GM23248 (cell line): Measurements from ENCODE around the gene CDO1. TPM values are rescaled to one million over a fixed set of nuclear protein-coding genes. Genes with fewer than 3 reads are reported as not detected.

Experiments used
- DNase-seq: peaks from one replicate; pipeline ENCODE4 v3.0.0-alpha.2; 2015
- H2AFZ ChIP-seq: fragments of 200-600 bp; sonication (generic); 2 replicates; pipeline ENCODE4 v1.6.1; 2016; ENCODE audit warnings: antibody characterized with exemption
- H3F3A ChIP-seq: fragments of 200-600 bp; sonication (generic); 2 replicates; pipeline ENCODE4 v1.6.1; 2016; ENCODE audit warnings: mild to moderate bottlenecking, antibody characterized with exemption, mixed run types; ENCODE audit not compliant: insufficient read depth
- H3K27ac ChIP-seq: fragments of 200-600 bp; sonication (generic); 2 replicates; pipeline ENCODE4 v1.5.1; 2016; ENCODE audit warnings: mild to moderate bottlenecking
- H3K27me3 ChIP-seq: fragments of 200-600 bp; sonication (generic); replicated peaks from 2 replicates; pipeline ENCODE4 v1.6.1; 2016; ENCODE audit warnings: mild to moderate bottlenecking; ENCODE audit not compliant: insufficient read depth
- H3K36me3 ChIP-seq: fragments of 200-600 bp; sonication (generic); 2 replicates; pipeline ENCODE4 v1.6.1; 2016; ENCODE audit warnings: low read depth, mild to moderate bottlenecking
- H3K4me1 ChIP-seq: fragments of 200-600 bp; sonication (generic); 2 replicates; pipeline ENCODE4 v1.6.1; 2016; ENCODE audit warnings: mild to moderate bottlenecking; ENCODE audit not compliant: insufficient read depth
- H3K4me2 ChIP-seq: fragments of 200-600 bp; sonication (generic); one replicate; pipeline ENCODE4 v1.6.1; 2016; ENCODE audit warnings: mild to moderate bottlenecking; ENCODE audit not compliant: unreplicated experiment
- H3K4me3 ChIP-seq: fragments of 200-600 bp; sonication (generic); 2 replicates; pipeline ENCODE4 v1.5.1; 2016; ENCODE audit warnings: mild to moderate bottlenecking
- H3K79me2 ChIP-seq: fragments of 200-600 bp; sonication (generic); 2 replicates; pipeline ENCODE4 v1.6.1; 2016; ENCODE audit warnings: mild to moderate bottlenecking; ENCODE audit not compliant: insufficient read depth
- H3K9ac ChIP-seq: fragments of 200-600 bp; sonication (generic); 2 replicates; pipeline ENCODE4 v1.6.1; 2016; ENCODE audit warnings: mild to moderate bottlenecking
- H3K9me2 ChIP-seq: fragments of 200-600 bp; sonication (generic); 2 replicates; pipeline ENCODE4 v1.6.1; 2016; ENCODE audit warnings: mixed run types, mild to moderate bottlenecking, moderate library complexity; ENCODE audit not compliant: insufficient read depth
- H3K9me3 ChIP-seq: fragments of 200-600 bp; sonication (generic); one replicate; pipeline ENCODE4 v1.6.1; 2017; ENCODE audit warnings: low read depth
- H4K20me1 ChIP-seq: fragments of 200-600 bp; sonication (generic); 2 replicates; pipeline ENCODE4 v1.6.0; 2016; ENCODE audit not compliant: insufficient read depth
- EZH2 ChIP-seq: fragments of 200-600 bp; sonication (generic); IDR thresholded peaks from 2 replicates; pipeline ENCODE4 v1.6.1; 2018; ENCODE audit warnings: antibody characterized with exemption, mild to moderate bottlenecking; ENCODE audit not compliant: insufficient read depth, poor library complexity, severe bottlenecking
- EZH2phosphoT487 ChIP-seq: fragments of 200-600 bp; sonication (generic); IDR thresholded peaks from 2 replicates; pipeline ENCODE4 v1.6.1; 2018; ENCODE audit warnings: antibody characterized with exemption, moderate library complexity, mild to moderate bottlenecking, low read depth; ENCODE audit not compliant: insufficient read depth
- WGBS, 2 experiments: methylation state at CpG; one replicate each; pipeline ENCODE4 v1.1.6; 2015 to 2017; ENCODE audit warnings: low lambda C conversion rate in 2 of 2, low coverage in 1 of 2; ENCODE audit errors: missing lambda C conversion rate in 2 of 2; 5-methylcytosine and 5-hydroxymethylcytosine counted together
- in situ Hi-C: fragments of 300-500 bp; cut with MboI; formaldehyde crosslinking; loops from 2 replicates; pipeline ENCODE4 v1.15.0; 2020
- polyA plus RNA-seq: library from polyadenylated mRNA; unstranded; fragments of >200 nt; fragmentation: Nextera tagmentation; extraction: Ambion mirVana; gene quantifications from 2 replicates; pipeline ENCODE4 v1.2.1, GENCODE V29; 2016
- total RNA-seq: library from RNA; depleted of rRNA; stranded (reverse); fragments of >200 nt; shearing (Covaris generic); gene quantifications from 2 replicates; pipeline ENCODE4 v1.2.3, GENCODE V29; 2014; rRNA removed

Gene CDO1
- total RNA-seq (0.89 and 4.3 TPM in 2 replicates), polyA plus RNA-seq (2.1 and 2.2 TPM in 2 replicates)

DNA sequence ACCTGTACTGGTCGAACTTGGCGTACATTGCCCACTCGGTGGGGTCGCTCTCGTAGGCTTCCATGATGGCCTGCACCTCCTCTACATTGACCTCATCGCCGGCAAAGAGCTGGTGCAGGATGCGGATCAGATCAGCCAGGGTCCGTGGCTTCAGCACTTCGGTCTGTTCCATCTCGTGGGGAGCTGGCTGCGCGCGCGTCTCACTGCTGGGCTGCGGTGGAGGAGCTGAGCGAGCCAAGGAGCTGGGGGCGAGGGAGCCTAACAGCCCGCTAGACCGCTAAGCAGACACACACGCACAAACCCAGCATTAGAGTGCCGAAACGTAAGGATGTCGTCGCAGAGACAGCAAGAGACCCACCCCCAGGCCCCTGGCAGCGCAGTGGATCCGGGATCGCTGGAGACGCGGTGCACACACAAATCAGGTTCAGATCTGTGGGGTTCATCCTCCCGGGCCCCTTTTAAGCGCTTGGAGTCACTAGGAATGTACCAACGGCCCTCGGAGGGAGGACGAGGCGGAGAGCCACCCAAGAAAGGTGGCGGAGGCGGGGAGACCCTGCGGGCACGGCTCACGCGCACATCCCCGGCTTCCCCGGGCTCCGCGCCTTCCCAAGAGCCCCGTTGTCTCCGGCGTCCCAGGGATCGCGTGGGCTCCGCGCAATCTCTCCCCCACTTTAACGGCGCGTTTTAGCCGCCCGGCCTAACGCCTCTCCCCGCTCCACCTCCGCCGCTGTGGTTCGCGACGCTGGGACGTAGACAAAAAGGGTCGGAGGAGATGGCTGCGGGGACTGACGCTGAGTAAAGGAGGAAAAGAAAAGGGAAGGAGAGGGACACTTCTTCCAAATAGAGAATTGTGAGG, at the start of gene CDO1:
CDO1 (minus strand) TSS at position 434 of the 856 bp plus-strand sequence; CDS start at position 172, 262 bp downstream.
- peak; percentile 76 for DNase-seq
- Histone ChIP-seq H3K4me3 (peak within 1 kb of the TSS; percentile 76), H3K9me3 (no peaks in the 10 kb centered on the region), H3K4me2 (peak within 1 kb of the TSS; percentile 90), H2AFZ (peak within 1 kb of the TSS; percentile 93), H3K9me2 (no peaks in the 10 kb centered on the region), H3K27me3 (peaks cover 16% of the 10 kb centered on the region), H3K27ac (no peak within 1 kb of the TSS), H3K4me1 (no peaks in the 10 kb centered on the region), H3K79me2 (no peaks in the 10 kb centered on the region), H3F3A (no peaks in the 10 kb centered on the region), H4K20me1 (no peaks in the 10 kb centered on the region), H3K9ac (peak within 1 kb of the TSS; percentile 73), H3K36me3 (no peaks in the 10 kb centered on the region)
- TF ChIP-seq EZH2phosphoT487 (no peak), EZH2 (no peak)
- in situ Hi-C loops, result no loop called here
- 1 to 2% methylated on average over 66 of the region's 69 CpGs for WGBS, 2 experiments

DNA sequence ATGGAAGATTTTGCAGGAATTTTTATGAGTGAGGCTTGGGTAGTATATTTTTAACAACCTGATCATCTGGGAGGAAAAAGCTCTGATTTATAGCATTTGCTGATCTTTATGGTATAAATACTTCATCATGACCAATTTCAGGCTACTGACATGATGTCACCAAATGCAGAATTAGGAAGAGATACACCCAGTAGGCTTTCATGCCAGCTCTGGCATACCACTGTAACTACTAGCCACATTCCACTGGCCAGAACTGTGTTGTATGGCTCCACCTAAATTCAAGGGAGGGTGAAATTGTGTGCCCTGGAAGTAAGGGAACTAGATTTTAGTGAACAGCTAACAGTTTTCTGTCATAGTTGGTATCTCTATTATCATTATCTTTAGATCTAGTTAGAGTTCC, 42.9 kb upstream of the CDO1 start:
- H3K79me2 ChIP-seq, result peaks cover 99% of the 10 kb centered on the region
- H3K9ac ChIP-seq, result no peak overlapping the region
- no peaks in the 10 kb centered on the region for H3K9me3 ChIP-seq
- H3K4me3 ChIP-seq, result no peak overlapping the region
- TF ChIP-seq EZH2phosphoT487, result no peak
- TF ChIP-seq EZH2, result no peak
- no peaks in the 10 kb centered on the region for H3K27me3 ChIP-seq
- H2AFZ ChIP-seq, result no peak overlapping the region
- H3K4me1 ChIP-seq, result peaks cover 36% of the 10 kb centered on the region
- H3K9me2 ChIP-seq, result no peaks in the 10 kb centered on the region
- no peak overlapping the region for H3K4me2 ChIP-seq
- in situ Hi-C loops, result no loop called here
- DNase-seq, result peak; percentile 71
- H3K36me3 ChIP-seq, result no peaks in the 10 kb centered on the region
- H3K27ac ChIP-seq, result no peak overlapping the region
- H3F3A ChIP-seq, result peaks cover 9% of the 10 kb centered on the region; the same call in 1 of the 2 replicates
- peaks cover 14% of the 10 kb centered on the region for H4K20me1 ChIP-seq

DNA sequence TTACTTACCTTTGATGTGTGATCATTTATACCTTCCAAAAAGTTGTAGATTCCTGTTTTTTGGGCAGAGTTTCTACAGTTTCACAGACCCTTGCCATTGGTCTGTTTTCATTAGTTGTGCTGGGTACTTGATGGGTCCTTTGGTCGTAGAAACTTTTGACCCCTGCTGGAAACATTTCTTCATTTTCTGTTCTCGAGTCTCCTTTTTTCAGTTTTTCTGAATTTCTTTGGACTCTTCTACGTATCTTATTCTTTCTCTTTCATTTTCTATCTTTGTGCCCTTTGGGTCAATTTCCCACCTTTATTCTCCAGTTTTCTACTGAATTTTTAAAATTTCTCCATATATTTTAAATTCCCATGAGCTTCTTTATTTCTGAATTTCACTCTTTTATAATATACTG, 41.9 kb upstream of the CDO1 start:
- no peak overlapping the region for H3K9ac ChIP-seq
- WGBS, 2 experiments, result 66 to 74% methylated on average over 3 of the region's 3 CpGs
- peaks cover 9% of the 10 kb centered on the region; the same call in 1 of the 2 replicates for H3F3A ChIP-seq
- H3K27me3 ChIP-seq, result no peaks in the 10 kb centered on the region
- no peak for TF ChIP-seq EZH2
- no peak for TF ChIP-seq EZH2phosphoT487
- H3K27ac ChIP-seq, result no peak overlapping the region
- H3K79me2 ChIP-seq, result peaks cover 99% of the 10 kb centered on the region
- H3K4me1 ChIP-seq, result peaks cover 36% of the 10 kb centered on the region
- no peak overlapping the region for H3K4me2 ChIP-seq
- peaks cover 13% of the 10 kb centered on the region for H4K20me1 ChIP-seq
- DNase-seq, result no peak
- no peak overlapping the region for H3K4me3 ChIP-seq
- no peaks in the 10 kb centered on the region for H3K36me3 ChIP-seq
- no peak overlapping the region for H2AFZ ChIP-seq
- in situ Hi-C loops, result no loop called here
- H3K9me3 ChIP-seq, result no peaks in the 10 kb centered on the region
- H3K9me2 ChIP-seq, result no peaks in the 10 kb centered on the region

DNA sequence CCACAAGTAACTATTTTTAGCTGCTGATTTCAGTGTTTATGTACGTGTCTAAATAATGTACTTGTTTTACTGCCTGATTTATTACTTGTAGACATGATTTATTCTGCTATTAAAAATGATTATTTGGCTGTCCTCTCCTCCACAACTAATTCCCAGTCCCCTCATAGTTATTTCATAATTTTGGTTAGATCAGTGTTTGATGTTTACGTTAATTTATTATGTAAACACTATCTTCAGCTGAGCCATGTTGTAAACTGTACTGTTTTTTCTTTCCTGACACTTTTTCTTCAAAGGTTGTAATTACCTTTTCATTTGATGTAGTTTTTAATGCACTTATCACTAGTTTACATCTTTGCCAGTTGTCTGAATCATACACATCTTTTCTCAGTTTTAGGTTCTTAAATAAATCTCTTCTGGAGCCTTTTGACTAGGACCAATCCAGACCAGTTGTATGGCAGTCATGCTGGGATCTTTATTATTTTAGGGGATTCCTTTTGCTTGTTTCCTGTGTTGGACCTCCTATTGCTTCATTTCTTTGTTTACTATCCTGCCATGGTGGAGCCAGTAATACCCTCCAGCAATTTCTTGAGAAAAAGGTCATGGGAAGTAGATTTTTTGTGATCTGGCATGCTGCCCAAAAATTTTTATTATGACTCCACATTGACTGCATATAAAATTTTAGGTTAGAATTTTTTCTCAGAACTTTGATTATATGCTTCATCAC, 41.3 kb upstream of the CDO1 start:
- Histone ChIP-seq H3K4me2 (no peak overlapping the region), H4K20me1 (peaks cover 13% of the 10 kb centered on the region), H3K9me3 (no peaks in the 10 kb centered on the region), H3K4me1 (peaks cover 36% of the 10 kb centered on the region), H3K4me3 (no peak overlapping the region), H3K79me2 (peaks cover 99% of the 10 kb centered on the region), H3K27ac (no peak overlapping the region), H3F3A (peaks cover 9% of the 10 kb centered on the region; the same call in 1 of the 2 replicates), H2AFZ (no peak overlapping the region), H3K36me3 (no peaks in the 10 kb centered on the region), H3K27me3 (no peaks in the 10 kb centered on the region), H3K9ac (no peak overlapping the region), H3K9me2 (no peaks in the 10 kb centered on the region)
- in situ Hi-C loops, result no loop called here
- WGBS, 2 experiments, result 16 to 25% methylated on average over 2 of the region's 2 CpGs
- TF ChIP-seq EZH2, result no peak
- no peak for TF ChIP-seq EZH2phosphoT487
- peak; percentile 44 for DNase-seq
